Keratinocyte (primary cell): ENCODE measurements around the gene MAN2B1. TPM values are rescaled to one million over a fixed set of nuclear protein-coding genes. Genes with fewer than 3 reads are reported as not detected.
A peak's percentile ranks its signal among the peaks of the same experiment; 100 is the strongest.

Source experiments
- DNase-seq: peaks from one replicate; pipeline ENCODE4 v3.0.0-alpha.2; 2011; ENCODE audit warnings: low read depth, missing footprints, low spot score
- FAIRE-seq: peaks from 2 replicates; lab custom pipeline; 2011; peaks lifted over from hg19 to GRCh38; lab: Jason Lieb, UNC
- H2AFZ ChIP-seq: 2 replicates; pipeline ENCODE4 v1.6.0; 2012; ENCODE audit warnings: low read length, control low read depth, inconsistent platforms; ENCODE audit not compliant: control insufficient read depth
- H3K27ac ChIP-seq: 2 replicates; pipeline ENCODE4 v1.5.1; 2011; ENCODE audit warnings: low read length; ENCODE audit not compliant: control insufficient read depth, insufficient read depth
- H3K27me3 ChIP-seq: 3 replicates; pipeline ENCODE4 v1.6.0; 2011; ENCODE audit warnings: low read length; ENCODE audit not compliant: control insufficient read depth, insufficient read depth; ENCODE audit errors: extremely low read depth
- H3K36me3 ChIP-seq, 2 experiments: 2 replicates in 1 of 2; 3 replicates in 1 of 2; pipeline ENCODE4 v1.5.1; 2011; ENCODE audit warnings: low read length in 2 of 2, mild to moderate bottlenecking in 1 of 2; ENCODE audit not compliant: control insufficient read depth in 2 of 2, insufficient read depth in 2 of 2; ENCODE audit errors: extremely low read depth in 1 of 2
- H3K4me1 ChIP-seq: 3 replicates; pipeline ENCODE4 v1.5.1; 2011; ENCODE audit warnings: low read length; ENCODE audit not compliant: control insufficient read depth, insufficient read depth; ENCODE audit errors: extremely low read depth
- H3K4me2 ChIP-seq: 3 replicates; pipeline ENCODE4 v1.6.0; 2011; ENCODE audit warnings: low read depth, low read length; ENCODE audit not compliant: control insufficient read depth, insufficient read depth; ENCODE audit errors: extremely low read depth
- H3K4me3 ChIP-seq, 3 experiments: fragments of 200-600 bp in 1 of 3; sonication (generic) in 1 of 3; 2 replicates in 2 of 3; 3 replicates in 1 of 3; pipeline ENCODE4 v1.5.1; 2011 to 2016; ENCODE audit warnings: low read length in 3 of 3, mild to moderate bottlenecking in 3 of 3, control low read depth in 2 of 3, inconsistent platforms in 1 of 3, low read depth in 1 of 3, mixed read lengths in 1 of 3, mixed run types in 1 of 3, moderate library complexity in 1 of 3; ENCODE audit not compliant: control insufficient read depth in 2 of 3, insufficient read depth in 2 of 3; ENCODE audit errors: extremely low read depth in 1 of 3
- H3K79me2 ChIP-seq: 2 replicates; pipeline ENCODE4 v1.6.0; 2012; ENCODE audit warnings: low read length; ENCODE audit not compliant: control insufficient read depth, insufficient read depth
- H3K9ac ChIP-seq: 3 replicates; pipeline ENCODE4 v1.6.0; 2011; ENCODE audit warnings: low read length; ENCODE audit not compliant: control insufficient read depth, insufficient read depth; ENCODE audit errors: extremely low read depth
- H3K9me1 ChIP-seq: 3 replicates; pipeline ENCODE4 v1.6.0; 2011; ENCODE audit warnings: low read length; ENCODE audit not compliant: control insufficient read depth, insufficient read depth; ENCODE audit errors: extremely low read depth
- H3K9me3 ChIP-seq: 2 replicates; pipeline ENCODE4 v1.5.1; 2012; ENCODE audit warnings: low read depth, low read length; ENCODE audit not compliant: control insufficient read depth
- H4K20me1 ChIP-seq: 3 replicates; pipeline ENCODE4 v1.6.0; 2011; ENCODE audit warnings: low read length; ENCODE audit not compliant: control insufficient read depth, insufficient read depth; ENCODE audit errors: extremely low read depth
- CTCF ChIP-seq, 3 experiments: IDR thresholded peaks in 1 of 3; conservative IDR thresholded peaks in 1 of 3; optimal IDR thresholded peaks in 1 of 3; 2 replicates in 2 of 3; 3 replicates in 1 of 3; pipeline versions ENCODE3 to v1.5.1; 2011; ENCODE audit warnings: low read length in 3 of 3, mild to moderate bottlenecking in 3 of 3, moderate library complexity in 2 of 3, control low read depth in 1 of 3, inconsistent platforms in 1 of 3; ENCODE audit not compliant: insufficient read depth in 2 of 3; ENCODE audit errors: extremely low read depth in 1 of 3
- EZH2 ChIP-seq: IDR thresholded peaks from one replicate; pipeline ENCODE4 v1.6.1; 2012; ENCODE audit warnings: inconsistent platforms, mild to moderate bottlenecking, low read length, moderate library complexity
- dilution Hi-C: fragments of 300-500 bp; cut with MboI; formaldehyde crosslinking; loops from one replicate; pipeline ENCODE4 v1.7.0; 2020; ENCODE audit warnings: low sequenced_read_pairs; ENCODE audit not compliant: extremely low pct_ligation_motif_present
- polyA plus RNA-seq, 5 experiments: library from polyadenylated mRNA; depleted of rRNA in 3 of 5; stranded (reverse) in 3 of 5; stranded (forward) in 1 of 5; unstranded in 1 of 5; fragments of >200 nt; gene quantifications; 1 replicate in 1 of 5; 2 replicates in 3 of 5; 3 replicates in 1 of 5; pipeline versions ENCODE4 v1.2.1 to v1.2.3, GENCODE V29; 2011 to 2012; ENCODE audit warnings: missing spikeins in 2 of 5, low read depth in 1 of 5, low replicate concordance in 1 of 5

The MAN2B1 gene
- polyA plus RNA-seq, 1 donor (not counting 4 experiments of a cell fraction or from before 2014, with no cell fraction given): 17.0 TPM

- TF ChIP-seq EZH2: no peak
- TF ChIP-seq CTCF (optimal IDR thresholded peaks at IDR 0.05 in 1 of 3, IDR thresholded peaks at IDR 0.05 in 1 of 3, conservative IDR thresholded peaks at IDR 0.05 in 1 of 3; ENCODE audit: extremely low read depth in 1 of 3, insufficient read depth in 2 of 3, low read length in 3 of 3): no peak
- Histone ChIP-seq H3K79me2 (peaks cover 46% of the 10 kb centered on the region), H3K9me3 (no peaks in the 10 kb centered on the region), H3K27ac (peak overlapping the region; percentile 99), H3K4me2 (peak overlapping the region; percentile 95), H3K36me3 (peaks cover 13 to 20% of the 10 kb centered on the region in 2 experiments), H2AFZ (no peak overlapping the region), H3K9me1 (no peaks in the 10 kb centered on the region), H3K9ac (peak overlapping the region; percentile 94), H3K27me3 (no peaks in the 10 kb centered on the region), H3K4me3 (peak overlapping the region; percentile 68 to 100 (median 91)), H4K20me1 (no peaks in the 10 kb centered on the region), H3K4me1 (peaks cover 34% of the 10 kb centered on the region)
- FAIRE-seq (no peak), DNase-seq (no peak)
- dilution Hi-C loops: no loop called here
These were observed 1.8 kb upstream of the MAN2B1 start for GRCh38 chr19:12668346-12668745.

GRCh38 chr19:12667731-12668302, 1.3 kb upstream of the MAN2B1 start:
- TF ChIP-seq EZH2 (no peak), CTCF (optimal IDR thresholded peaks at IDR 0.05 in 1 of 3, IDR thresholded peaks at IDR 0.05 in 1 of 3, conservative IDR thresholded peaks at IDR 0.05 in 1 of 3; ENCODE audit: extremely low read depth in 1 of 3, insufficient read depth in 2 of 3, low read length in 3 of 3) (no peak)
- H3K9ac ChIP-seq: peak overlapping the region; percentile 94
- no peak for DNase-seq
- no peaks in the 10 kb centered on the region for H4K20me1 ChIP-seq
- H3K4me1 ChIP-seq: peaks cover 34% of the 10 kb centered on the region
- FAIRE-seq: no peak
- H3K4me3 ChIP-seq: peak overlapping the region in 1 of 3 experiments; percentile 100
- H3K9me3 ChIP-seq: no peaks in the 10 kb centered on the region
- H3K27ac ChIP-seq: peak overlapping the region; percentile 99
- no peaks in the 10 kb centered on the region for H3K27me3 ChIP-seq
- H3K79me2 ChIP-seq: peaks cover 43% of the 10 kb centered on the region
- dilution Hi-C loops: no loop called here
- no peaks in the 10 kb centered on the region for H3K9me1 ChIP-seq
- H3K36me3 ChIP-seq: peaks cover 13 to 24% of the 10 kb centered on the region in 2 experiments
- H2AFZ ChIP-seq: no peak overlapping the region
- peak overlapping the region; percentile 95 for H3K4me2 ChIP-seq
